DMS114 treated with DMSO at 0.1 percent for 48 hours (cell line): Measurements from ENCODE around the gene FABP7.

ENCODE experiments used
- DNase-seq: peaks from one replicate; lab custom pipeline; 2025; ENCODE audit not compliant: unreplicated experiment; lab: John Stamatoyannopoulos, UW

Gene FABP7

DNA sequence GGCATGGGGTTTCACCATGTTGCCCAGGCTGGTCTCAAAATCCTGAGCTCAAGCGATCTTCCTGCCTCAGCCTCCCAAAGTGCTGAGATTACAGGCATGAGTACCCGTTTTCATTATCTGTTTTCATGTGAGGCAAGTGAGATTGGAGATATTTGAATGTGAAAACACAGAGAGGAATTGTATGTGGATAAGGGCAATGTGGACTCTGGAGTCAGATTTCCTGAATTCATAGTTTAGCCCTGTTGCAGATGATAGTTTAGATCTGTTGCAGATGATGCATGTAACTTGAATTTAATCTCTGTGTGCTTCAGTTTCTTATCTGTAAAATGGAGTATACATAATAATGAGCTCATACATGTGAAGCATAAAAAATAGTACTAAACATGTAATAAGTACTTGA, 13.2 kb downstream of the FABP7 start:
- DNase-seq = no peak

DNA sequence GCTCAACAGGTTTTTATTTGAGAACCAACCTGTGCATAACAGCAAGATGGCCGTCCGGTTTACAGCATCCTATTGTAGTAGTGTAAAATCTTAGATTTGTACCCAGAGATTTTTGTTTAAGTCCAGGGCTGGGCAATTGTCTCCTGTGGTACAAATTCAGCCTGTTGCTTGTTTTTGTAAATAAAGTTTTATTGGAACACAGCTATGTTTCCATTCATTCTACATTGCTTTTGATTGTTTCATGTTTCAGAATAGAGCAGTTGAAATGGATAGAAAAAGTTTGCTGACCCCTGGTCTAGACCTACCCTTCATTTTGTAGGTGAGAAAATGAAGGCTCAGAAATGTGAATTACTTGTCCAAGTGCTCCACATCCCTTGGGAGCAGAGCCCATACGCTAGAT, 18.0 kb downstream of the FABP7 start:
- no peak for DNase-seq

DNA sequence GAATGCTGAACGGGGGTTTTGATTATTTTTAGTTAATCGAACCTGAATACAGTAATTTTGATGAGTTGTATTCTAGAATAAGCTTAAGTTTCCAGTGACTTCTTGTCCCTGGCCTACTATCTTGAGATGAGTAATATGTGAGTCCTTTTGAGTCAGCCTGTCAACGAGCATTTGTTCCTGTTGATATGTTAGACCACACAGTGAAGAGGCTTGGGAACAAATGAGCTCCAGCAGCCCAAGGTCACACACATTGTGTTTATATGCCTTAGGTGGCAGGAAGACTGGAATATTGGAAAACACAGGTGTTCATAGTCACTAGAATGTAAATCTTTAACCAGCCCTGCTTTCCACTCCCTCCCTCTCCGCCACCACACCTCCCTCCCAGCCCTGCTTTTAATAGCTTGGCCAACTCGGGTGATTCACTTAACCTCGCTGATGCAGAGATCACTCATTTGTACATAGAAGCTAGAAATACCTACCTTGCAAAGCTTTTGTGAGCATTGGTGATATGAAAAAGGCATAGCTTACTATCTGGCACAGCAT, 18.7 kb downstream of the FABP7 start:
- no peak for DNase-seq

DNA sequence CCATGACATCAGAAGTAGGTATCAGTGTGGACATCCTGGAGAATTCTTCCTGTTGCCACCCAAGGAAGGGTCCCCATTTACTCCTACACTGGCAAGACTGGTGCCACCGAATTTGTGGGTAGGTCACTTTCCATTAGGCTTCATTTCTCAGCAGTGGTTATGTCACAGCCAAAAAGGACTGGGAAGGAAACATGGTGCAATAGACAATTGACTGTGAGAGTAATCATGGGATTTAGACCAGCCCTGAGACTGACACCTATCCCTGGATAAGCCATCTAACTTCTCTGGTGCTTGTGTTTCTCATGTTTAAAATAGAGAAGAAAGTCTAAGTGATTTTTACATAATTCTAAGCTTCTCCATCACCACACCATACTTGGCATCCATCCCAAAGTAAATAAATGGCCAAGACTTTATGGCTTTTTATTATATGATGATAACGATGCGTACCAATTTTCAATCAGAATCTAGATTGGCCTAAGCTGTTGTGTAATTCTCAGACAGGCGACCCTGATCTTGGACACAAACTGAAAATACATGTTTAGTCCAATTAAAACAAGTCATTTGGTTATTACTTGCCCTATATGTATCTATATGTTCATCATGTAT, 19.7 kb downstream of the FABP7 start:
- no peak for DNase-seq

DNA sequence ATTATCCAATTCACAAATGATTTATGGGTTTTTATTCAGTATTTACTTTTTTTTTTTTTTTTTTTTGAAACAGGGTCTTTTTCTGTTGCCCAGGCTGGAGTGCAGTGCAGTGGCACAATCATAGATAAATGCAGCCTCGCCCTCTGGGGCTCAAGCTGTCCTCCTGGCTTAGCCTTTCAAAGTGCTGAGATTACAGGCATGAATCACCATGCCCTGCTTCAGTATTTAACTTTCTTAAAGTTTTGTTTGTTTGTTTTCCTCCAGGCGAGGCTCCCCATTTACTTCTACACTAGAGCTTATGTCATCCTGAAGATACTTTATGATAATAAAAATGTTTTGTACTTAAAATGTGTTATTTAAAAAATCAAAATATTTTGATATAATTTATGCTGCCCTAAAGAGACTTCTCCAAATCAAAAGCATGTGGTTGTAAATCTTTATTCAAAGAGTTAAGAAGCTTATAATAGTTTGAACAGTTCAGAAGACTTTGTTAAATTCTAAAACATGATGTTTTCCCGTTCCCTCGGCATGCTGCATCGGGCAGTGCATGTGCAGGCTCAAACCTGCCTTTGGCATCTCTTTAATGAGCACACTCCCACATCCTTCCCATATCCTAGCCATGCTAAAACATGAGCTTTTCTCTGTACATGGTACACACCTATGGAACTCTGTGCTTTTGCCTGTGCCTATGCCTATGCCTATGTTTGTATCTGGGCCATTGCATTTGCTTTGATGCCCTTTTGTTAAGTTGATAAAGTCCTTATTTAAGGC, 20.6 kb downstream of the FABP7 start:
- DNase-seq = no peak

DNA sequence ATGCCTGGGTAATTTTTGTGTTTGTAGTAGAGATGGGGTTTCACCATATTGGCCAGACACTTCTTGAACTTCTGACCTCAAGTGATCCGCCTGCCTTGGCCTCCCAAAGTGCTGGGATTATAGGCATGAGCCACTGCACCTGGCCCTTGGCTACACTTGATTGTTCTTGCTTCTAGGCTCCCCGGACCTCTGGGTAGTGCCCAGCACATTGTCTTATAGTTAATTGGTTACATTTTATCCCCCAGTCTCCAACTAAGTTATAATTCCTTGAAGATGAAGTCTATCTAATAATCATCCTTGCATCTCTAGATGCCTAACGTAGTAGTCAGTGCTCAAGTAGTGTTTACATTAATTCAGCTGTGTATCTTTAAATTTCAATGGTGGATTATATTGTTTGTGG, 21.4 kb downstream of the FABP7 start:
- DNase-seq = no peak

DNA sequence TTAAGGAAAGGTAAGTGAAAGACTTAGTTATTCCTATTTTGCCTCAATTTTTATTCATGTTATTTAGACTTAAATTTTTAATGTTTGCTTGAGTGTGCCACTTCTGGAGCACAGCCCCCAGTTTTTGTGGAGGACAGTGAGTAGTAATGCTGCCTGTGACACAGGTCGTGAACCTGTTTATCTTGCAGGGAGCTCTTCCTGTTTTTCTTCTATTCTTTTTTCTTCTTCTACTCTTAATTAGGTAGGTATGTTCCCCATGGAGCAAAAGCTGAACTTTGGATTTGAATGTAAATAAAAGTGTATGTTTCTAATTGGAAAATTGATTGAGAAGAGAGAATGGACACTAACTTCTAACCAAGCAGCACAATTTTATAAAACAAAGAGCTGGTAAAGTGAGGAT, 21.9 kb downstream of the FABP7 start:
- no peak for DNase-seq

DNA sequence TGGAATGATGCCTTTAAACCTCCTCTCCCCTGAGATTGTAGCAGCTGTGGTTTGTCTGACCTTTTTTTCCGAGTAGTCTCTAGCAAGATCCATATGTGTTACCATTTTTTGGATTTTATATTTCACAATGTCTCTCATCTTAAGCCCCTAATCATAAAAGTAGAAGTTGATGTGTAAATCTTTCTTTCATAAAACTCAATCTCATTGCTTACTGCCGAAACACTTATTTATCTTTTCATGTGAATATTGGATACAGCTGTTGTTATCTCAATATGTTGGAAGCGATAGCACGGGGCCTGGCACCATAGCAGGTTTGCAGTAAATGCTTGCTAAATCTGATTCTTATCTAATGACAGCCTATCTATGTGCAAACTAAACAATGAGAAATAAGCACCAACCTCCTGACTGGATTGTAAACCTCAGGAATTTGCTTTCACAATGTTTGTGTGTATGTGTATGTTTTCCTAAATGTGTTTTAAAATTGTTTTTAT, 23.7 kb downstream of the FABP7 start:
- no peak for DNase-seq

DNA sequence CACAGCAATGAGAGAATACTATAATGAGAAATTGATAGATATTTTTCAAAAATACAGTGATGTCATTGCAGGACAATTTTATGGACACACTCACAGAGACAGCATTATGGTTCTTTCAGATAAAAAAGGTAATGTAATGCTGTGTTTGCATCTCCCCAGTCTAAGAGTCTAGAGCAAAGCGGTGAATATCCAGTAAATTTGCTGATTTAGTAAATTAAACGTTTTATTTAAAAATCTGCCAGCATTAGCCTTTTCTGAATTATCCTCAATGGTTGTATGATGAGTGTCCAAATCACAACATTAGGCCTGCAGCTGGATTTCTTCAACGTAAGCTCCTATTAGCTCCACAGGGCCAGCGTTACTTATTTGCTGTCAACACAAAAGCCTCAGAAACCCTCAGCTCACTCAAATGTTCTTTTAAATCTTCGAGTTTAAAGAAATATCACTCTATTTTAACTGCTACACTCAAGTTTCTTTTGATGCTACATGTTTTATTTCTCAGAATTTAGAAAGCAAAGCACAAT, 25.5 kb downstream of the FABP7 start:
- DNase-seq = no peak

DNA sequence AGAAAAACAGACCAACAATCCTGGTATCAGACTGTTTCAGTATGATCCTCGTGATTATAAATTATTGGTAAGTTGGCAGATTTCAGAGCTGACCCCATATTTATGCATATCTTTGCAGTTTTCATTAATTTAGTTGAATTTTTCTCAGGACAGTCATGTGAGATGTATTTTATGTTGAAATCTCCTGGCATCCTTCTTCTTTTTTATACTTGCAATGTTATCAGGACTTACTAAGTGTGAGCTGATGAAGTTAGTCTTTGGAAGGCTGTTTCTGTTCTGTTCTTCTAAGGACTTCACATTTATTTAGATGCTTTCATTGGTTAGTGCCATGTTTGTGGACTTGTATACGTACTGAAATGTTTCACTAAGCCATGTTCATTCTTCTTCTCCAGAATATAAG, 26.8 kb downstream of the FABP7 start:
- DNase-seq = no peak

DNA sequence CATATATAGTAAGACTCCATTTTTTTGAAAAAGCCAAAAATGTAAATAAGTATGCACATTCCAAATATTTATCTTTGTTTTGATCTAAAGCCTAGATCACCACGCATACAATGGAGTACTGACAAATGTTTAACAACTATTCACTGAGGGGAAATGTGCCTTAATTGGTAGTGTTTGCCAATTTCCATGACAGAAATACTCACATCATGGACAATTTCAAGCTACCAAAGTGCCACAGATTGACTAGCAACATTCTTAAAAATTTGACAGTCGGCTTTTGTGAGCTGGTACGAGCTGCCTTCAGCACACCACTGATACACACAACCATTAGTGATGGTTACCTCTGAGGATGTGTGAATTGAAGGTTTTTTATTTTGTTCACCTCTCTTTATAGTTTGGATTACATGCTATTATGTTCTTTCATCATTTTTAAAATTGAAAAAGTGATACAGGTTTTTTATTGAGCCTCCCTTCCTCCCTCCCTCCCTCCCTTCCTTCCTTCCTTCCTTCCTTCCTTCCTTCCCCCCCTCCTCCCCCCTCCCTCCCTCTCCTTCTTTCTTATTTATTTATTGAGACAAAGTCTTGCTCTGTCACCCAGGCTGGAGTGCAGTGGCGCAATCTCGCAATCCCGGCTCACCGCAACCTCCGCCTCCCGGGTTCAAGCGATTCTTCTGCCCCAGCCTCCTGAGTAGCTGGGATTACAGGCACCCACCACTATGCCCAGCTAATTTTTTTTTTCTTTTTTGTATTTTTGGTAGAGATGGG, 28.8 kb downstream of the FABP7 start:
- DNase-seq = no peak

DNA sequence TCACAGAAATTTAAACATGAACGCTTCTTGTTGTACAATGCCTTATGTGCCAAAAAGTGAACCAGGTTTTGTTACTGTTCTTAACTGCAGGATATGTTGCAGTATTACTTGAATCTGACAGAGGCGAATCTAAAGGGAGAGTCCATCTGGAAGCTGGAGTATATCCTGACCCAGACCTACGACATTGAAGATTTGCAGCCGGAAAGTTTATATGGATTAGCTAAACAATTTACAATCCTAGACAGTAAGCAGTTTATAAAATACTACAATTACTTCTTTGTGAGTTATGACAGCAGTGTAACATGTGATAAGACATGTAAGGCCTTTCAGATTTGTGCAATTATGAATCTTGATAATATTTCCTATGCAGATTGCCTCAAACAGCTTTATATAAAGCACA, 29.5 kb downstream of the FABP7 start:
- DNase-seq = no peak

DNA sequence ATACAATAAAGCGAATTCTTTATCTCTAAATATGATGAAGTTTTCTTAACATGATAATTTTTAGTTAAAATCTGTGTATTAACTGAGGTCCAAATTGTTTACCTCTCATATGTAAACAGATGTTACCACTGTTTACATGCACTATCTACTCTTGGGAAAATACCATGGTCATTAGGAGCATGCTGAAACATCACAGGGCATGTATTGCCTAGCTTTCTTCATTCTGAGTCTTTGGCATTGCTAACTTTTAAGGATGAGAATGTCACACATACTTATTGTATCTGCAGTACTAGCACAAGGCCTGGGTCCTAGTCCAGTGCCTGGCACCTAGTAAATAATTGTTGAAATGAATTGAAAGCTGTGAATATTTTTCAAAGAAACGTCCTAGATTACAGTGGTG, 30.2 kb downstream of the FABP7 start:
- no peak for DNase-seq

DNA sequence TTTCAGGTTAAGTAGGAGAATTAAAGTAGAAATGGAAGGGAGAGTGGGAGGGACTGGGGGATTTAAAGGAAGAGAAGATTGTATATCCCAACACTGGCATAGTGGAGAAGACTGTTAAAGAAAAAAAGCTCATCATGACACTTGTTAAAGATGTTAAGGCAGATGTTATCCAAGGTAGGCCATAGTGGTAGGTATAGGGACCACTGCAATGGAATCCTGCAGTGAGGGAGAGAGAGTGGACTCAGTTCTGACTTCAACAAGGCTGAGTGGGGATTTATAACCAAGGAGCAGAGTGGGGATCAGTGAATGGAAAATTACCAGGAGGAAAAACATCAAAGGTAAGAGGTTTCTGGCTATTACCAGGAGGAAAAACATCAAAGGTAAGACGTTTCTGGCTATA, 30.7 kb downstream of the FABP7 start:
- DNase-seq = no peak

DNA sequence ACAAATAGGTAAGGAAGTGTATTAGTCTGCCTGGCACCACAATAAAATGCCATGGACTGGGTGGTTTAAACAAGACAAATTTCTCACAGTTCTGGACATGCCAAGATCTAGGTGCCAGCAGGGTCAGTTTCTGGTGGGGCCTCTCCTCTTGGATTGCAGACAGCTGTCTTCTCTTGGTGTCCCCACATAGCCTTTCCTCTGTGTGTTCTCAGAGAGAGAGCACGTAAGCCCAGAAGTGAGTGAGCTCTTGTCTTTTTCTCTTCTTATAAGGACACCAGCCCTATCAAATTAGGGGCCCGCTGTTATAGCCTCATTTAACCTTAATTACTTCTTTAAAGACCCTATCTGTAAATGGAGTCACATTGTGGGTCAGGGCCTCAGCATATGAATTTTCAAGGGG, 37.8 kb downstream of the FABP7 start:
- DNase-seq = no peak

DNA sequence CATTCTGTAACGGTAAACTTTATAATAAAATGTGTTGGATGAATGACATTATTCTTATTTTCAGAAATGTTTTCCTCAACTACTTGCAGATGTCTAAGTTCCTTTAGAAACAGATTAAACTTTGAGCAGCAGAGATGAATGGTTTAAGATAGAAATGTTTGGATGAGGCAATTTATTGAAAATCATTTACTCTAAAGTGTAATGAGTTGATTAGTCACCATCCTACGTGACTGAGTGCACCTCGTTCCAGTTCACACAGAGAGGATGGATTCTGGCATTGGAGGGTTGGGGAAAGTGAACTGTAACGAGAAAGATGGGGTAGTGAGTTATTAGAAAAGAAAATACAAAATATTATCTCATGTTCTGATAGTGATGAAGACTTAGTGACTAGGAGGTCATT, 38.2 kb downstream of the FABP7 start:
- no peak for DNase-seq

DNA sequence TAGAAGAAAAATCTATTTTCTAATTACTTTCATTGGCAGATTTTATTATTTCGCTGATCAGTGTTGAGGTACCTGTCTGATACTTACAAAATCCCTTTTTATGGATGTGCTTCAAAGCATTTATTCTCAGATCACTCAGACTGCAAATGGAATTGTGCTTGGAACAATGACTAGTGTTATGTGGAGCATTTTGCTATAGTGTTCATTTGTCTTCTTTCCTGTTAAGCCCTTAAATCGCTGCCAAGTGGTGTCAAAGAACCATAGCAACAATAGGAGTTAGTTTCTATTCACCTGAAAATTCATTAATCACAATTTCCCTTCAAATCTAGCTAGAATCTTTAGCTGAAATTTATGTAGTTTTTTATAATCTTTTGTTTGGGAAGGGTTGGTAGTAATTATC, 39.4 kb downstream of the FABP7 start:
- DNase-seq = no peak

DNA sequence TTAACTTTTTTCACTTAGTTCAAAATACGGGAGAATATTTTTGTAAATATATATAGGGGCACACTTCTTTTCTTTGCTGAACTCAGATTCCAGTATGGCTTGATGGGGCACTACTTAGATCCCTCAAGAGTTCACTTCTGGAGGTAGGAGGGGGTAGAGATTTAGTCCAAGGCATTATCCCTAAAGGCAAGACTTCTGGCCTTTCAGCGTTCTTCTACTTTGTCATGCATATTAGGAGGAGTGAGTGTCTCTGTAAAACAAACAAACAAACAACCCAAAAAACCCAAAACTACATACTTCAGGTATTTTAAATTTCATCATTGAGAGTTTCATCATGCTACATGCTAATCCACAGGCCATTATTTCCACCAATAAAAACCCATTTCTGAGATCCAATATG, 41.6 kb downstream of the FABP7 start:
- DNase-seq = no peak

DNA sequence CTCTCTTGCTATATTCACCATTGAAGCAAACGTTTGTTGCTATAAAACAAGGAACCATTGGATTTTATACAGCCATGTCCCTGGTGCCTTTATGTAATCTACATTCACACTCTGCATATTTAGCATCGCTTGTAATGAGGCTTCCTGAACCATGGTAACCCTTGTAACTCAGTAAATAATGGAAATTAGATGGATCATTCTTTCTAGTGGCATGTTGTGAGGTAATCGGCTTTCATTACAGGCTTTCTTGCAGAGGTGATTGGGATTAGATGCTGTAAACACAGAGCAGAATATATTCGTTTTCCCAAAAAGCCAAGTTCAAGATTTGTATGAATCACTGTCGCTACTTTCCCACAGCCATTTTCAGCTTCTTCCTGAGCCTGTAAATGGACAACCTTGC, 45.6 kb downstream of the FABP7 start:
- DNase-seq = no peak

DNA sequence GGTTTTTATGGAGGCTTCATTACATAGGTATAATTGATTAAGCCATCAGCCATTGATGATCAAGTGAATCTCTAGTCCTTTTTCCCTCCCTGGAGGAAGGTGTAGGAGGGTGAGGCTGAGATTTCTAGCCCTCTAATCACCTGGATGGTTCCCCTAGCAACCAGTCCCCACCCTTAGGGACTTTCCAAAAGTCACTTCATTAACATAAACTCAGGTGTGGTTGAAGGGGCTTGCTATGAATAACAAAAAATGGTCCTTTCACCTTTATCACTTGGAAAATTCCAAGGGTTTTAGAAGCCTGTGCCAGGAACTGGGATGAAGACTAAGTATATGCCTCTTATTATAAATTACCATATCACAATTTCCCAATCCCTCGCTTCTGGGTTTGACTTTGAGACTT, 49.9 kb downstream of the FABP7 start:
- DNase-seq = no peak

DNA sequence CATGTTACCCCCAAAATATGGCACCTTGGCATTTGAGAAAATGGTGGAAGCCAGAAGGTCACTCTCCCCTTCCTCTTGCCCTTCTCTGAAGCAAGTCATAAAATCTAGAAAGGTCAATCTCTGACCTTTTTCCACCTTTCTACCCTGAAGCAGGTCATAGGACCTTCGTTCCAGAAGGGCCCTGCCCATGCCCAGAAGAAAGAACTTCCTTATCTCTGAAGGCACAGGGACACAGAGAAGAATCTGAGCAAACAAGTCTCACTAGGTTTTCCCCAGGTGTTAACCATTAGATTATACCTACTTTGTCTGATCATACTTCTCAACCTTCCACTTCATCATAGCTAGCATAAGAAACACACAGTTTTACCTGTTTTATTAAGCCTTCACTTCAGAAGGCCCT, 52.0 kb downstream of the FABP7 start:
- no peak for DNase-seq

DNA sequence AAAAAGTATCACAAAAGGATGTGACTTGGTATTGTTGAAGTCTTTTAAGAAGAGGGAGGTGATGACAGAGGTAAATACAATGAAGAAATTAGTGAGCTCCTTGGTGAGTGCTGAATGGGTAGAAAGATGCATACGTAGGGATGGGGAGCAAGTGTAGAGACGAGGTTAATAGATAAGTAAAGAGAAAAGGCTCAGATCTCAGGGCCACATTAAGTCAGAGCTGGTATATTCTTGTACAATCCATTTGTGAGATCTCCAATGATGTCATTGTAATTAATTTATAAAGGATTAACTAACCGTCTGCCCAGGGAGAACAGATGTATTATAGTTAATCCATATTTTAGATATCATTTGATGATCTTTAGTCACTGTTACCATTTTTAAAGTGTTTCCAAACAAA, 52.9 kb downstream of the FABP7 start:
- no peak for DNase-seq
